DOHH2 (cell line): ENCODE measurements around the gene COL4A3.

Experiments used
- CTCF ChIP-seq: fragments of 200-600 bp; sonication (generic); IDR thresholded peaks from one replicate; pipeline ENCODE4 v1.5.1; 2014; ENCODE audit warnings: antibody characterized with exemption, mild to moderate bottlenecking, low read depth, low read length; ENCODE audit not compliant: poor library complexity, severe bottlenecking
- EZH2phosphoT487 ChIP-seq: fragments of 200-600 bp; sonication (generic); IDR thresholded peaks from 2 replicates; pipeline ENCODE4 v1.6.1; 2017; ENCODE audit warnings: borderline replicate concordance, mild to moderate bottlenecking, antibody characterized with exemption, low read length, moderate library complexity, mixed read lengths

GRCh38 chr2:227152093-227152766 lies 12.2 kb upstream of the COL4A3 start:
- TF ChIP-seq CTCF (no peak), EZH2phosphoT487 (no peak)
